Measurements from ENCODE around the gene ME1. TPM values are rescaled to one million over a fixed set of nuclear protein-coding genes. Genes with fewer than 3 reads are reported as not detected.
"Not testable (repeated sequence)": the region's sequence is repeated elsewhere in the genome, so short reads cannot be mapped to it uniquely, and the experiment has no call there.

ME1 gene
- total RNA-seq, 5 donors from 2014 or later (not counting 1 experiment from before 2014, with no cell fraction given), result 0.10 to 1.0 (median 0.88) TPM

GRCh38 chr6:83193747-83194566 is 236.9 kb downstream of the ME1 start:
- Mint-ChIP-seq H3K4me3 (peak overlapping the region; percentile 79 to 97 (median 93)), H3K27me3 (no peaks in the 10 kb centered on the region), H3K27ac (peak overlapping the region in 1 of 2 donors; percentile 64), H3K36me3 (peaks cover 10% of the 10 kb centered on the region), H3K9me3 (no peaks in the 10 kb centered on the region), H3K4me1 (peaks cover 36 to 59% (median 50%) of the 10 kb centered on the region in 3 donors)
- Histone ChIP-seq H3K36me3 (ENCODE audit: control insufficient read depth in 2 of 2, extremely low read depth in 1 of 2, insufficient read depth in 1 of 2, low read length in 1 of 2) (no peaks in the 10 kb centered on the region), H3K4me1 (ENCODE audit: control insufficient read depth in 1 of 2, extremely low read depth in 1 of 2, insufficient read depth in 2 of 2, low read length in 2 of 2) (peaks cover 4 to 15% of the 10 kb centered on the region in 2 experiments), H3K27me3 (replicated peaks in 1 of 2; ENCODE audit: control insufficient read depth in 2 of 2, extremely low read depth in 1 of 2, insufficient read depth in 2 of 2, low read length in 1 of 2) (no peaks in the 10 kb centered on the region), H3K9me3 (no peaks in the 10 kb centered on the region), H3K27ac (ENCODE audit: low read length) (no peak overlapping the region), H3K4me3 (ENCODE audit: control insufficient read depth in 1 of 2, extremely low read depth in 1 of 2, low read length in 1 of 2) (peak overlapping the region; percentile 85 to 87)
- 20% methylated on average over 32 of the region's 44 CpGs for WGBS (ENCODE audit: insufficient coverage)
- DNase-seq (peak in 16 of 35 experiments; percentile 1 to 30 (median 4)), ATAC-seq (replicated peaks in 1 of 4) (peak in 3 of 4 experiments; percentile 8 to 13 (median 12))
- POLR2A ChIA-PET, result no interaction called here
- CTCF ChIA-PET, result interaction anchor here in 1 of 2 donors (0.6 to 1.8 kb wide), 5 partner anchors 22 to 129 kb away, joined by 3 to 6 read pairs (median 3); partner anchors contain the start of gene DOP1A

- H3K4me3 Mint-ChIP-seq, result peak within 1 kb of the TSS; percentile 93 to 98 (median 97)
- no peaks in the 10 kb centered on the region for H3K27me3 ChIP-seq (replicated peaks in 1 of 2; ENCODE audit: control insufficient read depth in 2 of 2, extremely low read depth in 1 of 2, insufficient read depth in 2 of 2, low read length in 1 of 2)
- H3K27me3 Mint-ChIP-seq, result no peaks in the 10 kb centered on the region
- H3K4me1 ChIP-seq (ENCODE audit: control insufficient read depth in 1 of 2, extremely low read depth in 1 of 2, insufficient read depth in 2 of 2, low read length in 2 of 2), result peaks cover 4 to 15% of the 10 kb centered on the region in 2 experiments
- peak within 1 kb of the TSS; percentile 85 to 87 for H3K4me3 ChIP-seq (ENCODE audit: control insufficient read depth in 1 of 2, extremely low read depth in 1 of 2, low read length in 1 of 2)
- under 1% methylated on average over 81 of the region's 88 CpGs for WGBS (ENCODE audit: insufficient coverage)
- POLR2A ChIA-PET, result no interaction called here
- ATAC-seq (replicated peaks in 1 of 4), result peak; percentile 97 to 98 (median 98)
- H3K4me1 Mint-ChIP-seq, result peaks cover 44 to 63% (median 56%) of the 10 kb centered on the region in 3 donors
- no peaks in the 10 kb centered on the region for H3K9me3 Mint-ChIP-seq
- H3K36me3 Mint-ChIP-seq, result peaks cover 16% of the 10 kb centered on the region
- peak; percentile 77 to 94 (median 87) for DNase-seq
- peak within 1 kb of the TSS; percentile 89 to 95 for H3K27ac Mint-ChIP-seq
- CTCF ChIA-PET, result interaction anchor here in 1 of 2 donors (0.6 to 1.0 kb wide), 3 partner anchors 27 to 125 kb away, joined by 3 to 6 read pairs (median 6); partner anchors contain the start of gene DOP1A
- H3K36me3 ChIP-seq (ENCODE audit: control insufficient read depth in 2 of 2, extremely low read depth in 1 of 2, insufficient read depth in 1 of 2, low read length in 1 of 2), result no peaks in the 10 kb centered on the region
- H3K9me3 ChIP-seq, result no peaks in the 10 kb centered on the region
- peak within 1 kb of the TSS; percentile 52 for H3K27ac ChIP-seq (ENCODE audit: low read length)
These were observed 237.7 kb downstream of the ME1 start, which contains the start of the genes PGM3 and RWDD2A for GRCh38 chr6:83192871-83193746. TSS of gene PGM3 (minus strand) at chr6:83193265. CDS start at chr6:83191012, 2,253 bp downstream. TSS of gene RWDD2A (plus strand) at chr6:83193357. CDS start at chr6:83194452, 1,095 bp downstream.

GRCh38 chr6:83192456-83192855 is 238.4 kb downstream of the ME1 start:
- Mint-ChIP-seq H3K9me3 (no peaks in the 10 kb centered on the region), H3K36me3 (peaks cover 16% of the 10 kb centered on the region), H3K4me3 (peak overlapping the region; percentile 93 to 98 (median 97)), H3K4me1 (peaks cover 44 to 63% (median 57%) of the 10 kb centered on the region in 3 donors), H3K27me3 (no peaks in the 10 kb centered on the region), H3K27ac (peak overlapping the region; percentile 72 to 95)
- Histone ChIP-seq H3K27me3 (replicated peaks in 1 of 2; ENCODE audit: control insufficient read depth in 2 of 2, extremely low read depth in 1 of 2, insufficient read depth in 2 of 2, low read length in 1 of 2) (no peaks in the 10 kb centered on the region), H3K4me1 (ENCODE audit: control insufficient read depth in 1 of 2, extremely low read depth in 1 of 2, insufficient read depth in 2 of 2, low read length in 2 of 2) (peaks cover 4 to 15% of the 10 kb centered on the region in 2 experiments), H3K4me3 (ENCODE audit: control insufficient read depth in 1 of 2, extremely low read depth in 1 of 2, low read length in 1 of 2) (peak overlapping the region; percentile 85 to 87), H3K36me3 (ENCODE audit: control insufficient read depth in 2 of 2, extremely low read depth in 1 of 2, insufficient read depth in 1 of 2, low read length in 1 of 2) (no peaks in the 10 kb centered on the region), H3K27ac (ENCODE audit: low read length) (peak overlapping the region; percentile 52), H3K9me3 (no peaks in the 10 kb centered on the region)
- ChIA-PET CTCF (interaction anchor here (1.4 to 2.7 kb wide), 2 partner anchors 125 to 127 kb away, joined by 4 to 10 read pairs; partner anchors contain the start of genes DOP1A (in 1 of the 2) and UBE3D (in 1 of the 2)), POLR2A (no interaction called here)
- no peak for DNase-seq
- no peak for ATAC-seq (replicated peaks in 1 of 4)
- 3% methylated on average over 4 of the region's 4 CpGs for WGBS (ENCODE audit: insufficient coverage)

GRCh38 chr6:83191974-83192373 is 238.9 kb downstream of the ME1 start:
- DNase-seq; H3K27ac ChIP-seq (ENCODE audit: low read length); H3K36me3 ChIP-seq (ENCODE audit: control insufficient read depth in 2 of 2, extremely low read depth in 1 of 2, insufficient read depth in 1 of 2, low read length in 1 of 2); H3K27me3 ChIP-seq (replicated peaks in 1 of 2; ENCODE audit: control insufficient read depth in 2 of 2, extremely low read depth in 1 of 2, insufficient read depth in 2 of 2, low read length in 1 of 2); H3K9me3 Mint-ChIP-seq; ATAC-seq (replicated peaks in 1 of 4); H3K27me3 Mint-ChIP-seq; H3K9me3 ChIP-seq; POLR2A ChIA-PET: not testable (repeated sequence)
- Mint-ChIP-seq H3K27ac (peak overlapping the region in 1 of 2 donors; percentile 95), H3K4me1 (peaks cover 44 to 63% (median 57%) of the 10 kb centered on the region in 3 donors), H3K36me3 (peaks cover 16% of the 10 kb centered on the region), H3K4me3 (peak overlapping the region; percentile 93 to 98 (median 97))
- 93% methylated on average over 16 of the region's 18 CpGs for WGBS (ENCODE audit: insufficient coverage)
- peaks cover 4 to 15% of the 10 kb centered on the region in 2 experiments for H3K4me1 ChIP-seq (ENCODE audit: control insufficient read depth in 1 of 2, extremely low read depth in 1 of 2, insufficient read depth in 2 of 2, low read length in 2 of 2)
- peak overlapping the region in 1 of 2 donors; percentile 87 for H3K4me3 ChIP-seq (ENCODE audit: control insufficient read depth in 1 of 2, extremely low read depth in 1 of 2, low read length in 1 of 2)
- CTCF ChIA-PET, result interaction anchor here (0.7 to 2.7 kb wide), 4 partner anchors 124 to 136 kb away, joined by 3 to 10 read pairs (median 6); partner anchors contain the start of genes DOP1A (in 2 of the 2) and UBE3D (in 1 of the 2)

- no peak for DNase-seq
- H3K4me3 Mint-ChIP-seq, result no peak overlapping the region
- Histone ChIP-seq H3K36me3 (ENCODE audit: control insufficient read depth in 2 of 2, extremely low read depth in 1 of 2, insufficient read depth in 1 of 2, low read length in 1 of 2) (peaks cover 0 to 8% of the 10 kb centered on the region in 2 donors), H3K27ac (ENCODE audit: low read length) (no peak overlapping the region), H3K4me3 (ENCODE audit: control insufficient read depth in 1 of 2, extremely low read depth in 1 of 2, low read length in 1 of 2) (no peak overlapping the region), H3K4me1 (ENCODE audit: control insufficient read depth in 1 of 2, extremely low read depth in 1 of 2, insufficient read depth in 2 of 2, low read length in 2 of 2) (peaks cover 4 to 15% of the 10 kb centered on the region in 2 experiments), H3K9me3 (no peaks in the 10 kb centered on the region), H3K27me3 (replicated peaks in 1 of 2; ENCODE audit: control insufficient read depth in 2 of 2, extremely low read depth in 1 of 2, insufficient read depth in 2 of 2, low read length in 1 of 2) (no peaks in the 10 kb centered on the region)
- no peak for ATAC-seq (replicated peaks in 1 of 4)
- POLR2A ChIA-PET, result no interaction called here
- H3K27ac Mint-ChIP-seq, result no peak overlapping the region
- no peaks in the 10 kb centered on the region for H3K27me3 Mint-ChIP-seq
- H3K4me1 Mint-ChIP-seq, result peaks cover 50 to 57% (median 53%) of the 10 kb centered on the region in 3 donors
- 100% methylated on average over 1 of the region's 6 CpGs for WGBS (ENCODE audit: insufficient coverage)
- CTCF ChIA-PET, result interaction anchor here (0.6 to 2.7 kb wide), 3 partner anchors 26 to 124 kb away, joined by 3 to 10 read pairs (median 4); partner anchors contain the start of gene DOP1A (in 1 of the 2)
- H3K9me3 Mint-ChIP-seq, result no peaks in the 10 kb centered on the region
- H3K36me3 Mint-ChIP-seq, result peaks cover 25% of the 10 kb centered on the region
These were observed 240.2 kb downstream of the ME1 start for GRCh38 chr6:83190626-83191025.

Measured in T-cell (primary cell).